Endothelial cell of umbilical vein (primary cell): ENCODE measurements around the gene SH3BP4. TPM values are rescaled to one million over a fixed set of nuclear protein-coding genes. Genes with fewer than 3 reads are reported as not detected.

Experiments
- BruUV-seq: library from RNA; stranded (reverse); fragments of 400-500 nt; replicated peaks from 2 replicates; lab custom pipeline; 2021; lab: Mats Ljungman, UMichigan
- CTCF ChIA-PET: fragments of 300-600, 350-600 bp; sonication (Branson Sonifier 250); formaldehyde crosslinking; loops from one replicate; lab custom pipeline; 2021; ENCODE audit warnings: antibody characterized with exemption, inconsistent platforms; lab: Charles Lee
- POLR2A ChIA-PET: fragments of 300-600, 350-600 bp; sonication (Branson Sonifier 250); formaldehyde crosslinking; loops from one replicate; lab custom pipeline; 2021; ENCODE audit warnings: antibody characterized with exemption, inconsistent platforms; lab: Charles Lee
- DNase-seq: peaks from one replicate; pipeline ENCODE4 v3.0.0-alpha.2; 2011; ENCODE audit warnings: low read depth, low spot score
- FAIRE-seq: peaks from 2 replicates; lab custom pipeline; 2011; peaks lifted over from hg19 to GRCh38; lab: Jason Lieb, UNC
- H2AFZ ChIP-seq: 2 replicates; pipeline ENCODE4 v1.6.0; 2012; ENCODE audit warnings: low read depth, low read length, control low read depth, inconsistent platforms
- H3K27ac ChIP-seq: 2 replicates; pipeline ENCODE4 v1.5.1; 2011; ENCODE audit warnings: low read depth, mild to moderate bottlenecking, control low read depth, low read length, moderate library complexity; ENCODE audit not compliant: insufficient read depth
- H3K27me3 ChIP-seq, 2 experiments: 2 replicates each; pipeline versions ENCODE4 v1.6.0 to v1.6.1; 2011; ENCODE audit warnings: low read length in 2 of 2, mixed read lengths in 1 of 2; ENCODE audit not compliant: control insufficient read depth in 2 of 2, insufficient read depth in 2 of 2
- H3K36me3 ChIP-seq, 2 experiments: 2 replicates in 1 of 2; 3 replicates in 1 of 2; pipeline ENCODE4 v1.5.1; 2011; ENCODE audit warnings: low read length in 2 of 2, mild to moderate bottlenecking in 1 of 2, moderate library complexity in 1 of 2; ENCODE audit not compliant: control insufficient read depth in 2 of 2, insufficient read depth in 2 of 2; ENCODE audit errors: extremely low read depth in 1 of 2
- H3K4me1 ChIP-seq: 3 replicates; pipeline ENCODE4 v1.5.1; 2011; ENCODE audit warnings: mild to moderate bottlenecking, low read length; ENCODE audit not compliant: control insufficient read depth, insufficient read depth; ENCODE audit errors: extremely low read depth
- H3K4me2 ChIP-seq: 2 replicates; pipeline ENCODE4 v1.6.1; 2011; ENCODE audit warnings: low read length, control low read depth, mixed read lengths; ENCODE audit not compliant: insufficient read depth
- H3K4me3 ChIP-seq, 3 experiments: fragments of 200-600 bp in 1 of 3; sonication (generic), shearing (Covaris generic) in 1 of 3; replicated peaks in 1 of 3; 2 replicates each; pipeline ENCODE4 v1.5.1; 2011 to 2016; ENCODE audit warnings: control low read depth in 3 of 3, low read length in 3 of 3, mild to moderate bottlenecking in 2 of 3, inconsistent platforms in 1 of 3, low read depth in 1 of 3, moderate library complexity in 1 of 3; ENCODE audit not compliant: insufficient read depth in 1 of 3
- H3K79me2 ChIP-seq: 2 replicates; pipeline ENCODE4 v1.6.0; 2012; ENCODE audit warnings: low read length, inconsistent platforms; ENCODE audit not compliant: control insufficient read depth, insufficient read depth
- H3K9ac ChIP-seq: replicated peaks from 2 replicates; pipeline ENCODE3; 2011; ENCODE audit warnings: low read length, control low read depth; ENCODE audit not compliant: insufficient read depth; ENCODE audit errors: extremely low read depth
- H3K9me1 ChIP-seq: replicated peaks from 3 replicates; pipeline ENCODE4 v1.6.0; 2011; ENCODE audit warnings: mild to moderate bottlenecking, low read length; ENCODE audit not compliant: control insufficient read depth, insufficient read depth; ENCODE audit errors: extremely low read depth
- H3K9me3 ChIP-seq: replicated peaks from 2 replicates; pipeline ENCODE4 v1.5.1; 2012; ENCODE audit warnings: low read length, inconsistent platforms; ENCODE audit not compliant: control insufficient read depth, insufficient read depth
- H4K20me1 ChIP-seq: replicated peaks from 2 replicates; pipeline ENCODE3; 2011; ENCODE audit warnings: mild to moderate bottlenecking, low read length; ENCODE audit not compliant: control insufficient read depth, insufficient read depth; ENCODE audit errors: extremely low read depth
- CTCF ChIP-seq, 2 donors: IDR thresholded peaks; 1 replicate in 1 of 2; 2 replicates in 1 of 2; pipeline ENCODE4 v1.5.1; 2011; ENCODE audit warnings: low read length in 2 of 2, mild to moderate bottlenecking in 2 of 2, moderate library complexity in 2 of 2, control low read depth in 1 of 2, inconsistent platforms in 1 of 2, low read depth in 1 of 2; ENCODE audit not compliant: insufficient read depth in 1 of 2; ENCODE audit errors: extremely low read depth in 1 of 2
- EZH2 ChIP-seq: IDR thresholded peaks from 2 replicates; pipeline ENCODE4 v1.6.1; 2012; ENCODE audit warnings: borderline replicate concordance, low read depth, mild to moderate bottlenecking, moderate library complexity, low read length, inconsistent platforms; ENCODE audit not compliant: severe bottlenecking
- GATA2 ChIP-seq: IDR thresholded peaks from 2 replicates; pipeline ENCODE4 v1.7.0; 2011; ENCODE audit warnings: low read depth, mild to moderate bottlenecking, moderate library complexity, mixed read lengths, low read length; ENCODE audit not compliant: insufficient read length, insufficient read depth
- MAX ChIP-seq: IDR thresholded peaks from 2 replicates; pipeline ENCODE4 v1.6.1; 2011; ENCODE audit not compliant: insufficient read depth, insufficient read length
- MYC ChIP-seq: IDR thresholded peaks from one replicate; pipeline ENCODE4 v1.6.1; 2011; ENCODE audit warnings: mild to moderate bottlenecking, low read depth, low read length
- POLR2A ChIP-seq: IDR thresholded peaks from 2 replicates; pipeline ENCODE4 v1.6.1; 2012; ENCODE audit warnings: low read depth, mild to moderate bottlenecking, control low read depth, low read length
- dilution Hi-C: fragments of 300-500 bp; cut with MboI; formaldehyde crosslinking; loops from one replicate; pipeline ENCODE4 v1.15.0; 2019; ENCODE audit warnings: low sequenced_read_pairs; ENCODE audit not compliant: extremely low pct_ligation_motif_present
- intact Hi-C: fragments of 100-400 bp; cut with micrococcal nuclease; formaldehyde crosslinking; loops from one replicate; pipeline ENCODE4 v1.10.0; 2022
- polyA plus RNA-seq, 4 experiments: library from polyadenylated mRNA; depleted of rRNA in 3 of 4; stranded (reverse) in 3 of 4; unstranded in 1 of 4; fragments of >200 nt; gene quantifications; 2 replicates each; pipeline versions ENCODE4 v1.2.1 to v1.2.3, GENCODE V29; 2011 to 2012; ENCODE audit warnings: missing spikeins in 1 of 4
- total RNA-seq: library from RNA; stranded (reverse); gene quantifications from 2 replicates; pipeline ENCODE4 v1.2.3, GENCODE V29; 2021

Gene SH3BP4
- total and polyA plus RNA-seq, 2 donors (not counting 3 experiments of a cell fraction or from before 2014, with no cell fraction given), result 85.2 to 100.0 TPM

GRCh38 chr2:235028646-235029045, 76.8 kb downstream of the SH3BP4 start:
- Histone ChIP-seq H3K4me2 (no peak overlapping the region), H4K20me1 (no peaks in the 10 kb centered on the region), H3K79me2 (peaks cover 93% of the 10 kb centered on the region), H3K4me1 (peaks cover 49% of the 10 kb centered on the region), H3K36me3 (peaks cover 0 to 9% of the 10 kb centered on the region in 2 experiments), H3K9me1 (no peaks in the 10 kb centered on the region), H3K4me3 (no peak overlapping the region), H3K27me3 (no peaks in the 10 kb centered on the region), H3K9me3 (no peaks in the 10 kb centered on the region), H2AFZ (no peak overlapping the region), H3K9ac (no peak overlapping the region), H3K27ac (no peak overlapping the region)
- no TSS peak for BruUV-seq
- ChIA-PET POLR2A (no interaction called here), CTCF (no interaction called here)
- FAIRE-seq (no peak), DNase-seq (no peak)
- dilution Hi-C loops (no loop called here), intact Hi-C loops (no loop called here)
- TF ChIP-seq MAX (no peak), EZH2 (no peak), GATA2 (no peak), CTCF (IDR thresholded peaks at IDR 0.05; ENCODE audit: extremely low read depth in 1 of 2, insufficient read depth in 1 of 2, low read depth in 1 of 2, low read length in 2 of 2) (no peak), MYC (no peak), POLR2A (no peak)
